GM12878 (cell line): Measurements from ENCODE around the gene ATL2.

Source experiments
- CTCF ChIP-seq, 3 experiments: IDR thresholded peaks in 2 of 3; conservative IDR thresholded peaks in 1 of 3; 2 replicates each; pipeline ENCODE4 v1.5.1; 2011; ENCODE audit warnings: low read depth in 3 of 3, low read length in 3 of 3, mild to moderate bottlenecking in 3 of 3, control low read depth in 2 of 3, moderate library complexity in 2 of 3, inconsistent platforms in 1 of 3, mixed read lengths in 1 of 3; ENCODE audit not compliant: control insufficient read depth in 2 of 3, insufficient read depth in 1 of 3; ENCODE audit errors: extremely low read depth in 1 of 3
- MXI1 ChIP-seq: fragments of 150-350 bp; IDR thresholded peaks from 2 replicates; pipeline ENCODE4 v1.6.1; 2011; ENCODE audit warnings: low read depth, mild to moderate bottlenecking, inconsistent platforms, low read length, improper control_type of control experiment
- POLR2AphosphoS5 ChIP-seq: IDR thresholded peaks from 2 replicates; pipeline ENCODE4 v1.6.1; 2011; ENCODE audit warnings: mild to moderate bottlenecking, low read length, inconsistent platforms
- RAD51 ChIP-seq: fragments of 450-650 bp; IDR thresholded peaks from 2 replicates; pipeline ENCODE4 v1.6.1; 2016; ENCODE audit warnings: moderate library complexity, mild to moderate bottlenecking, inconsistent platforms
- TARDBP ChIP-seq: IDR thresholded peaks from 2 replicates; pipeline ENCODE4 v1.6.1; 2016; ENCODE audit warnings: borderline replicate concordance
- ZNF384 ChIP-seq: IDR thresholded peaks from 2 replicates; pipeline ENCODE4 v1.6.1; 2012; ENCODE audit warnings: low read depth, mild to moderate bottlenecking, low read length, improper control_type of control experiment, borderline replicate concordance

GRCh38 chr2:38371235-38371634 lies 5.8 kb downstream of the ATL2 start:
- TF ChIP-seq POLR2AphosphoS5 (no peak), TARDBP (no peak), MXI1 (no peak), RAD51 (no peak), CTCF (IDR thresholded peaks at IDR 0.05 in 2 of 3, conservative IDR thresholded peaks at IDR 0.05 in 1 of 3; ENCODE audit: control insufficient read depth in 2 of 3, extremely low read depth in 1 of 3, insufficient read depth in 1 of 3, low read depth in 3 of 3, low read length in 3 of 3) (no peak), ZNF384 (no peak)
